Keratinocyte (primary cell): ENCODE measurements around the gene TMEM242. TPM values are rescaled to one million over a fixed set of nuclear protein-coding genes. Genes with fewer than 3 reads are reported as not detected.

Source experiments
- DNase-seq: peaks from one replicate; pipeline ENCODE4 v3.0.0-alpha.2; 2011; ENCODE audit warnings: low read depth, missing footprints, low spot score
- FAIRE-seq: peaks from 2 replicates; lab custom pipeline; 2011; peaks lifted over from hg19 to GRCh38; lab: Jason Lieb, UNC
- H2AFZ ChIP-seq: 2 replicates; pipeline ENCODE4 v1.6.0; 2012; ENCODE audit warnings: low read length, control low read depth, inconsistent platforms; ENCODE audit not compliant: control insufficient read depth
- H3K27ac ChIP-seq: 2 replicates; pipeline ENCODE4 v1.5.1; 2011; ENCODE audit warnings: low read length; ENCODE audit not compliant: control insufficient read depth, insufficient read depth
- H3K27me3 ChIP-seq: 3 replicates; pipeline ENCODE4 v1.6.0; 2011; ENCODE audit warnings: low read length; ENCODE audit not compliant: control insufficient read depth, insufficient read depth; ENCODE audit errors: extremely low read depth
- H3K36me3 ChIP-seq, 2 experiments: 2 replicates in 1 of 2; 3 replicates in 1 of 2; pipeline ENCODE4 v1.5.1; 2011; ENCODE audit warnings: low read length in 2 of 2, mild to moderate bottlenecking in 1 of 2; ENCODE audit not compliant: control insufficient read depth in 2 of 2, insufficient read depth in 2 of 2; ENCODE audit errors: extremely low read depth in 1 of 2
- H3K4me1 ChIP-seq: 3 replicates; pipeline ENCODE4 v1.5.1; 2011; ENCODE audit warnings: low read length; ENCODE audit not compliant: control insufficient read depth, insufficient read depth; ENCODE audit errors: extremely low read depth
- H3K4me2 ChIP-seq: 3 replicates; pipeline ENCODE4 v1.6.0; 2011; ENCODE audit warnings: low read depth, low read length; ENCODE audit not compliant: control insufficient read depth, insufficient read depth; ENCODE audit errors: extremely low read depth
- H3K4me3 ChIP-seq, 3 experiments: fragments of 200-600 bp in 1 of 3; sonication (generic) in 1 of 3; 2 replicates in 2 of 3; 3 replicates in 1 of 3; pipeline ENCODE4 v1.5.1; 2011 to 2016; ENCODE audit warnings: low read length in 3 of 3, mild to moderate bottlenecking in 3 of 3, control low read depth in 2 of 3, inconsistent platforms in 1 of 3, low read depth in 1 of 3, mixed read lengths in 1 of 3, mixed run types in 1 of 3, moderate library complexity in 1 of 3; ENCODE audit not compliant: control insufficient read depth in 2 of 3, insufficient read depth in 2 of 3; ENCODE audit errors: extremely low read depth in 1 of 3
- H3K79me2 ChIP-seq: 2 replicates; pipeline ENCODE4 v1.6.0; 2012; ENCODE audit warnings: low read length; ENCODE audit not compliant: control insufficient read depth, insufficient read depth
- H3K9ac ChIP-seq: 3 replicates; pipeline ENCODE4 v1.6.0; 2011; ENCODE audit warnings: low read length; ENCODE audit not compliant: control insufficient read depth, insufficient read depth; ENCODE audit errors: extremely low read depth
- H3K9me1 ChIP-seq: 3 replicates; pipeline ENCODE4 v1.6.0; 2011; ENCODE audit warnings: low read length; ENCODE audit not compliant: control insufficient read depth, insufficient read depth; ENCODE audit errors: extremely low read depth
- H3K9me3 ChIP-seq: 2 replicates; pipeline ENCODE4 v1.5.1; 2012; ENCODE audit warnings: low read depth, low read length; ENCODE audit not compliant: control insufficient read depth
- H4K20me1 ChIP-seq: 3 replicates; pipeline ENCODE4 v1.6.0; 2011; ENCODE audit warnings: low read length; ENCODE audit not compliant: control insufficient read depth, insufficient read depth; ENCODE audit errors: extremely low read depth
- EZH2 ChIP-seq: IDR thresholded peaks from one replicate; pipeline ENCODE4 v1.6.1; 2012; ENCODE audit warnings: inconsistent platforms, mild to moderate bottlenecking, low read length, moderate library complexity
- dilution Hi-C: fragments of 300-500 bp; cut with MboI; formaldehyde crosslinking; loops from one replicate; pipeline ENCODE4 v1.7.0; 2020; ENCODE audit warnings: low sequenced_read_pairs; ENCODE audit not compliant: extremely low pct_ligation_motif_present
- polyA plus RNA-seq, 5 experiments: library from polyadenylated mRNA; depleted of rRNA in 3 of 5; stranded (reverse) in 3 of 5; stranded (forward) in 1 of 5; unstranded in 1 of 5; fragments of >200 nt; gene quantifications; 1 replicate in 1 of 5; 2 replicates in 3 of 5; 3 replicates in 1 of 5; pipeline versions ENCODE4 v1.2.1 to v1.2.3, GENCODE V29; 2011 to 2012; ENCODE audit warnings: missing spikeins in 2 of 5, low read depth in 1 of 5, low replicate concordance in 1 of 5
- TF ChIP-seq, protein P1 (sequence below), 3 experiments: IDR thresholded peaks in 1 of 3; conservative IDR thresholded peaks in 1 of 3; optimal IDR thresholded peaks in 1 of 3; 2 replicates in 2 of 3; 3 replicates in 1 of 3; pipeline versions ENCODE3 to v1.5.1; 2011; ENCODE audit warnings: low read length in 3 of 3, mild to moderate bottlenecking in 3 of 3, moderate library complexity in 2 of 3, control low read depth in 1 of 3, inconsistent platforms in 1 of 3; ENCODE audit not compliant: insufficient read depth in 2 of 3; ENCODE audit errors: extremely low read depth in 1 of 3

The TMEM242 gene
- polyA plus RNA-seq, 1 donor (not counting 4 experiments of a cell fraction or from before 2014, with no cell fraction given), result 11.0 TPM

- no peaks in the 10 kb centered on the region for H3K79me2 ChIP-seq
- DNase-seq (no peak), FAIRE-seq (no peak)
- H2AFZ ChIP-seq, result no peak overlapping the region
- H3K27ac ChIP-seq, result no peak overlapping the region
- no peaks in the 10 kb centered on the region for H3K9me1 ChIP-seq
- no peaks in the 10 kb centered on the region for H3K27me3 ChIP-seq
- H3K4me1 ChIP-seq, result no peaks in the 10 kb centered on the region
- no peak overlapping the region for H3K9ac ChIP-seq
- H4K20me1 ChIP-seq, result no peaks in the 10 kb centered on the region
- no peaks in the 10 kb centered on the region for H3K9me3 ChIP-seq
- dilution Hi-C loops, result no loop called here
- no peak overlapping the region for H3K4me2 ChIP-seq
- H3K36me3 ChIP-seq, result no peaks in the 10 kb centered on the region
- TF ChIP-seq, protein P1, sequence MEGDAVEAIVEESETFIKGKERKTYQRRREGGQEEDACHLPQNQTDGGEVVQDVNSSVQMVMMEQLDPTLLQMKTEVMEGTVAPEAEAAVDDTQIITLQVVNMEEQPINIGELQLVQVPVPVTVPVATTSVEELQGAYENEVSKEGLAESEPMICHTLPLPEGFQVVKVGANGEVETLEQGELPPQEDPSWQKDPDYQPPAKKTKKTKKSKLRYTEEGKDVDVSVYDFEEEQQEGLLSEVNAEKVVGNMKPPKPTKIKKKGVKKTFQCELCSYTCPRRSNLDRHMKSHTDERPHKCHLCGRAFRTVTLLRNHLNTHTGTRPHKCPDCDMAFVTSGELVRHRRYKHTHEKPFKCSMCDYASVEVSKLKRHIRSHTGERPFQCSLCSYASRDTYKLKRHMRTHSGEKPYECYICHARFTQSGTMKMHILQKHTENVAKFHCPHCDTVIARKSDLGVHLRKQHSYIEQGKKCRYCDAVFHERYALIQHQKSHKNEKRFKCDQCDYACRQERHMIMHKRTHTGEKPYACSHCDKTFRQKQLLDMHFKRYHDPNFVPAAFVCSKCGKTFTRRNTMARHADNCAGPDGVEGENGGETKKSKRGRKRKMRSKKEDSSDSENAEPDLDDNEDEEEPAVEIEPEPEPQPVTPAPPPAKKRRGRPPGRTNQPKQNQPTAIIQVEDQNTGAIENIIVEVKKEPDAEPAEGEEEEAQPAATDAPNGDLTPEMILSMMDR (optimal IDR thresholded peaks at IDR 0.05 in 1 of 3, IDR thresholded peaks at IDR 0.05 in 1 of 3, conservative IDR thresholded peaks at IDR 0.05 in 1 of 3; ENCODE audit: extremely low read depth in 1 of 3, insufficient read depth in 2 of 3, low read length in 3 of 3), result no peak
- TF ChIP-seq EZH2, result no peak
- H3K4me3 ChIP-seq, result no peak overlapping the region
These were observed 41.0 kb downstream of the TMEM242 start for GRCh38 chr6:157282284-157282683.

- H3K27ac ChIP-seq, result no peak overlapping the region
- FAIRE-seq (no peak), DNase-seq (no peak)
These were observed 41.7 kb downstream of the TMEM242 start for GRCh38 chr6:157281570-157281969.

More at GRCh38 chr6:157281570-157281969, 41.7 kb downstream of the TMEM242 start:
- H4K20me1 ChIP-seq, result no peaks in the 10 kb centered on the region
- TF ChIP-seq EZH2, result no peak
- TF ChIP-seq, protein P1 (optimal IDR thresholded peaks at IDR 0.05 in 1 of 3, IDR thresholded peaks at IDR 0.05 in 1 of 3, conservative IDR thresholded peaks at IDR 0.05 in 1 of 3; ENCODE audit: extremely low read depth in 1 of 3, insufficient read depth in 2 of 3, low read length in 3 of 3), result peak; percentile 21 to 45 (median 23)
- no peak overlapping the region for H2AFZ ChIP-seq
- H3K4me3 ChIP-seq, result no peak overlapping the region
- no peaks in the 10 kb centered on the region for H3K79me2 ChIP-seq
- no peak overlapping the region for H3K9ac ChIP-seq
- H3K9me1 ChIP-seq, result no peaks in the 10 kb centered on the region
- no peaks in the 10 kb centered on the region for H3K27me3 ChIP-seq
- H3K4me1 ChIP-seq, result no peaks in the 10 kb centered on the region
- no peaks in the 10 kb centered on the region for H3K36me3 ChIP-seq
- dilution Hi-C loops, result no loop called here
- H3K4me2 ChIP-seq, result no peak overlapping the region
- no peaks in the 10 kb centered on the region for H3K9me3 ChIP-seq
